HG02759 (cell line): ENCODE data around the gene ASTN1.
A peak's percentile ranks its signal among the peaks of the same experiment; 100 is the strongest.

Source experiments
- ATAC-seq: cut with Tn5 transposase; IDR thresholded peaks from one replicate; pipeline ENCODE4 v1.9.1; 2021; ENCODE audit warnings: mild to moderate bottlenecking, moderate library complexity; ENCODE audit not compliant: unreplicated experiment

ASTN1 gene

DNA sequence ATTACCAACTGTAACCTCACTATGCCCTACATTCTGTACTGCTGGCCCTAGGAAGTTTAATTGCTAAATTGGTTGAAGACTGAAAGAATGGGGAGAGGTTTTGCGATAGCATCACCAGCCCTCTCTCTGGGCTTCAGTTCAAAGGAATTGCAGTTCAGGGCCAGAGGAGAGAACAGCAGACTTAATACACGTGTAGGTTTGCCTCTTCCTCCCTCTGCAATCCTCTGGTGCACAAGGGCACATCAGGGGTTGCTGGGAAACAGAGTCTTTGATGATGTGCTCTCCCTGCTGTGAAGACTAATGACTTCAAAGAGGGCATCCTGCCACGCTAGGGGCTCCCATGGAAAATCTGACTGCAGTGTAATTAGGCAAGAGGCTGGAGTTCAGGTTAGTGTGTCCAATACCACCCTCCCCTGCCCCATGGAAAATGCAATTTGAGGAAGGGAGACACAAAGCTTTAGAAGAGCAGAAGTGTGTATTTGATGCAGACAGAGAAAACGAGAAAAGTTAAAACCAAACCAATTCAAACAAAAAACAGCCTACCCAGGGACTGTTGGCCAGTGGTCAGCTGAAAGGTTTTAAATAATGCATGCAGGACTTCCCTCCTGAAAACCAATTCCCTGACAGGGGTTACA is 167.9 kb downstream of the ASTN1 start:
- no peak for ATAC-seq

- no peak for ATAC-seq
These were observed 169.4 kb downstream of the ASTN1 start for GRCh38 chr1:176994931-176995596.

DNA sequence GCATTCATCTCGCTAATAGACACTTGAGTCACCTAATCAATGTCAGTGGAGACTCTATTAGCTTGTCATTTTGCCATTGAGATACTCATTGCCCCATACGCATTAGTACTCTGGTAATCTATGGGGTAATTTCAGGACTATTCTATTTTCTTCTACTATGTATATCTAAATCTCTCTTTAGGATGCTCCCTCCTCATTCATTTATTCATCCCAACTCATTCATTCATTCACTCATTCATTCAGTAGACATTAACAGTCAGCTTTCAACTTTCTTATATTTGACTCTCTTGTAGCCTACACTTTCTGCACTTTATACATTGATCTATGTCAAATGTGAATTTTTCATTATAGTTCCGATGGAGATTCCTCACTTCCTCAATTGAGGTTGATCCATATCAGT is 170.9 kb downstream of the ASTN1 start:
- no peak for ATAC-seq

GRCh38 chr1:176989754-176990153 is 174.8 kb downstream of the ASTN1 start:
- ATAC-seq, result no peak

DNA sequence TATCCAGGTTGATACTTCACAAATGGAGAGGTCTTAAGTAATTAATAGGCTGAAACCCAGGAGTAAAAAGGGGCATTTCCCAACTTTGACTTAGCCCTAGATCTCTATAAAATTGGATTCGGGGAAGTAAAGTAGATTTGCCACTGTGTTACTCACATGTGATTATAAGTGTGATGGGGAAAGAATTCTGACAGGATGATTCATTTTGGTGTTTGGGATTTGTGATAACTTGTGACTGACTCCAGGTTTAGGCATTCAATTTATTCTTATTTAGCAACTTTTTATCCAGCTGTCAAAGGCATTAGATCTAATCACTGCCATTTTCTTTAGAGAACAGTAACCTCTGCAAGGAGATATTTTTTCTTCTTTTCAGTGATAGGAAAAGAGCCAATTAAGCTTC is 175.5 kb downstream of the ASTN1 start:
- no peak for ATAC-seq

DNA sequence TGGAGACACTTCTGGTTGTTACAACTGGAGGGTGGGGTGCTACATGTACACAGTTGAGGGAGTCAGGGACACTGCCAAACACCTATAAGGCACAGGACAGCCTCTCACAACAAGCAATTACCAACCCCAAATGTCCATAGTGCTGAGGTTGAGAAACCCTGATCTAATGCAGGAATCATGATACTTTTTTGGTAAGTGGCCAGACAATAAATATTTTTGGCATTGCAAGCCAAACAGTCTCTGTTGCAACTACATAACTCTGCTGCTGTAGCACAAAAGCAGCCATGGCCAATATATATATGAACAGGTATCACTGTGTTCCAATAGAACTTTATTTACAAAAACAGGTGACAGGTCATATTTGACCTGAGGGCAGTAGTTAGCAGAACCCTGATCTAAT is 177.5 kb downstream of the ASTN1 start:
- ATAC-seq, result no peak

- ATAC-seq, result no peak
These were observed 180.8 kb downstream of the ASTN1 start for GRCh38 chr1:176983731-176984130.

DNA sequence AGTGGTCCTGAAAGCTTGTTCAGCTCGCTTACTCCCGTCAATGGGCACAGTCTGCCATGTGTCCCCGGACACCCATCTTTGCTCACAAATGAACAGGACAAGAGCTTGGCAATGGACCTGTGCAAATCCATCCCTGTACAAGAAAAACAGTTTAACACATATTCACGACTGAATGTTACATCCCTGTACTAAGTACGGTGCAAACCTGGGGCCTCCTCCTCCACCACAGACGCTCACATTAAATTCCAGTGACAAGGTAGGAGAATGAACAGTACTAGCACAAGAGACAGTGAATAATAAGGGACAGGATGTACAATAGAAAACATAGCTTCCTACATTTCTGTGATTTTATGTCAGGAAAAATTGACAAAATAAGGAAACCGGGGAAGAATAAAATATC is 187.7 kb downstream of the ASTN1 start:
- no peak for ATAC-seq

GRCh38 chr1:176976225-176976624 is 188.3 kb downstream of the ASTN1 start:
- ATAC-seq, result no peak

DNA sequence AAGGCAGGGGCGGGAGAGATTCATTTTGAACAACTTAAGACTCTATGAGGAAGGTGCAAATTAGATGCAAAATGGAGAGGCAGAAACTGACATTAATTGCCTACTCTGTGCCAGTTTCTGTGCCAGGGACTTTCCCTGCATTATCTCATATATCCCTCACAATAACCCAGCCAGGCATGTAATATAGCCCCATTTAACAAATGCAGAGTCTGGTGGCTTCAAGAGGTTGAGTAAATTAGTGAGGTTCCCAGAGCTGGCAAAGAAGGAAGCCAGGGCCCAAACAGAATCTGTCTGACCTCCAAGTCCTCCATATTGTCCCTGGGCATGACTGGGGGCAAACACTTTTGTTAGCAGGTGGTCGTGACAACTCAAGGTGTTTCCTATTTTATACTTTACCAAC is 199.8 kb downstream of the ASTN1 start:
- no peak for ATAC-seq

DNA sequence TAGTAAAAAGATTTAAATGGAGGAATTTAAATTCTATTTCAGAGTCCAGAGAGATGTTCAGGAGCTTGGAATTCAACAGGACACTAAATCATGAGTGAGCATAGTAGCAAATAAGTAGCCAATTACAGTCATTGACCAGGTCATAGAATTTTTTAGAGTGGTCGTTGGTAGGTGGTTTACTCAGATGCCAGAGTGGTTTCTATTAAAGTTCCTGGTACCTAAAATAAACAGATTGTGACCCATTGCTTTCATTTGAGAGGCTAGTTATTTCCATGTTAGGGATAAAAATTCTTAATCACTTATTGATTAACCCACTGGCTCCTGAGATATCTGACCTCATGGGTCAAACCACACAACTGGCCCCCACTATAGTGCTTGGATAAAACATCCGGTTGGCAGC is 201.3 kb downstream of the ASTN1 start:
- no peak for ATAC-seq

- no peak for ATAC-seq
These were observed 202.8 kb downstream of the ASTN1 start for GRCh38 chr1:176961678-176962077.

GRCh38 chr1:176959191-176959820 is 205.2 kb downstream of the ASTN1 start:
- ATAC-seq, result no peak

GRCh38 chr1:176957603-176958002 is 206.9 kb downstream of the ASTN1 start:
- no peak for ATAC-seq

- no peak for ATAC-seq
These were observed 210.3 kb downstream of the ASTN1 start for GRCh38 chr1:176954242-176954641.

- no peak for ATAC-seq
These were observed 213.7 kb downstream of the ASTN1 start for GRCh38 chr1:176950736-176951324.

DNA sequence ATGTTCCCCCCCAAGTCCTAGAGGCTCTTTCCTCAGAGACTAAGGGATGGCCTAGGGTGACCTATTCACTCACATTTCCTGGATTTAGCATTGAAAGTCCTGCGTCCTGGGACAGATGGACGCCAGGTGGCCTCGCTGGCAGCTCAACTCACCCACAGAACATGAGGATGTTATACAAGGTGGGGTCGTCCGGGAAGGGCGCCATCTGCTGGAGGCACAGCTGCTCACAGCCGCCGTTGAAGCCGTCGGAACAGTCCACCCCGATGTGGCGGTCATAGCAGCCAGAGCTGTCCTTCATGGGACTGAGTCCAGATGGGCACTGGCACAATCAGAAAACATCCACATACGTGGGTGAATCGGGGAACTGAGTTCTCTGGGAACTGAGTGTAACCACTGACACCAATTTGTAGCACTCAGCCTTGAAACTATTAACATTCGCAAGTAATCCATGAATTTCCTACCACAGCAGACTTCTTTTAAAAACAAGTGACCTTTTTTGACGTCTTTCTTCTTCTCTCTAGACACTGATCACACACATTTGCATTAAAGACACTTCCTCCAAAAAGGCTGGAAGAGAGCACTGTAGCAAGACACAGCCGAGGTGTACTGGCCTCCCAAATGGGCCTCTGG is 215.4 kb downstream of the ASTN1 start:
- peak; percentile 81 for ATAC-seq

DNA sequence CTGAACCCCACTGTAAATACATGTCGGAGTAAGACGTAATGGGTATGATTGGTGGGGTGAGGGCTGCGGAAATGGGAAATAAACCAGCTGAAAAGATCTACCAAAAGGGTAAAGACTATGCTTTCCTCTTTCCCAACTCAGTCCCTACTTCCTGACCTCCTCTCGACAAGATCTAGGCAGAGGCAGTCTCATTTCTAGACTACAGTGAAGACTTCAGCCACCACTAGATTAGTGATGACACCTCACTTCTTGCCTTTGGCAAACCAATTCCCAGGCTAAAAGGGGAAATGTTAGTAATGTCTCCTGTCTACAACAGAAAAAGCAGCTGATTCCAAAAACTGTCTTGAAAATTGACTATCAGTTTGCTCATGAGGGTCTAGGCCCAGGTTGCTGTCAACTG is 219.9 kb downstream of the ASTN1 start:
- no peak for ATAC-seq

GRCh38 chr1:176943783-176944182 is 220.7 kb downstream of the ASTN1 start:
- ATAC-seq, result no peak

DNA sequence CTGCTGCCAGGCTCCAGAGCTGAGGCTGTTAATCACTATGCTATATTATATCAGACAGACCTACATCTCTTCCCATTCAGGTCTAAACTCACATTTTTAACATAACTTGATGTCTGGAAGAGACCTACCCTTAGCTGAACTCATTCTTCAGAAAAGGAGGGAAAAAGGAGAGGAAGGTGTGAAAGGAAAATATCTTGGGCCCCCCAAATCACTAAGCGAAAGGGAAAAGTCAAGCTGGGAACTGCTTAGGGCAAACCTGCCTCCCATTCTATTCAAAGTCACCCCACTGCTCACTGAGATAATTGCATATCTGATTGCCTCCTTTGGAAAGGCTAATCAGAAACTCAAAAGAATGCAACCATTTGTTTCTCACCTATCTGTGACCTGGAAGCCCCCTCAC is 222.2 kb downstream of the ASTN1 start:
- ATAC-seq, result no peak

DNA sequence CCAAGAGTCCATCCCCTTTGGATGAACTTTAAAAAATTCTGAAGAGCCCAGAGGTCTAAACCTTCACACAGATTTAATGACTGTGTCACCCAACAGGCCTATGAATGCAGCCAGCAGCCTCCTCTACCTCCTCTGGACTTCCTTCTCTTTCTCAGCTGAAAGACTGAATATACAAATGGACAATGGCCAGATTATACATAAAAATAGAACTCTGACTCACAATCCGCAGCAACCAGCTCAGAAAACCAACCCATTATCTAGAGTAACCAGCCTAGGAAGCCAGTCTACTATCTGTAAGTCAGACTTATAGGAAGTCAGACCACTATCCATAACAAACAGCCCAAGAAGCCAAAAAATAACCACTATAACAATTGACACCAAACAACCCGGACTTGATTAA is 224.5 kb downstream of the ASTN1 start:
- ATAC-seq, result no peak

DNA sequence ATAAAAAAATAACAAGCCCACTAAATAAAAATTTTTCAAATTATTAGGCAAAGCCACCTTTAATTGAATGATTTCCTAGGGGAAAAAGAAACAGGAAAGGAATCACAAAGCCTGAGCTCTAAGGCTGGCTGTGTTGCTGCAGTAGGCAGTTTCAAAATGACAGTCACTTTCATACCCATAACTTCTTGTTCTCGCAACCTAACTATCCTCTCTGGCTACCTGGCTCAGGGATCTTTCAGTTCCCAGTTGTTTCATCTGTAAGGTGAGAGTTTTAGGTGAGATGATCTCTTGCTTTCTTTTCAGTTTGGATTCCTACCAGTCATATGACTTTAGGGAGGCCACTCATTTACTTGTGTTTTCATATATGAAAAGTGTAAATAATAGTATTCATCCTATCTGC is 226.1 kb downstream of the ASTN1 start:
- ATAC-seq, result no peak
